K562 (cell line): ENCODE measurements around the gene LBP.

Source experiments
- ATF2 ChIP-seq: sonication (generic); formaldehyde crosslinking; IDR thresholded peaks from 2 replicates; pipeline ENCODE4 v1.8.1; 2022; ENCODE audit warnings: missing genetic modification reagents
- EZH2 ChIP-seq: IDR thresholded peaks from 2 replicates; pipeline ENCODE4 v1.6.1; 2012; ENCODE audit warnings: low read depth, mild to moderate bottlenecking, inconsistent platforms, low read length, borderline replicate concordance
- SAFB2 ChIP-seq: fragments of 200-400 bp; formaldehyde crosslinking; IDR thresholded peaks from 2 replicates; pipeline ENCODE4 v1.6.1; 2018; ENCODE audit warnings: borderline replicate concordance, low read length, low read depth, moderate library complexity; ENCODE audit not compliant: severe bottlenecking
- SMAD4 ChIP-seq: fragments of 250-450 bp; sonication (Bioruptor Pico); conservative IDR thresholded peaks from 2 replicates; pipeline ENCODE4 v1.8.0; 2021; ENCODE audit warnings: inconsistent platforms, mild to moderate bottlenecking, moderate library complexity
- ZBTB1 ChIP-seq: sonication (generic); formaldehyde crosslinking; IDR thresholded peaks from 2 replicates; pipeline ENCODE4 v1.8.1; 2023; ENCODE audit warnings: missing genetic modification reagents, low read depth, mild to moderate bottlenecking, borderline replicate concordance
- ZBTB33 ChIP-seq: sonication (generic); formaldehyde crosslinking; IDR thresholded peaks from 2 replicates; pipeline ENCODE4 v1.8.1; 2023; ENCODE audit warnings: mild to moderate bottlenecking, missing genetic modification reagents

- TF ChIP-seq ATF2 (CRISPR knock-in tag) (no peak), EZH2 (no peak), SAFB2 (no peak), ZBTB33 (no peak), SMAD4 (CRISPR knock-in tag) (no peak), ZBTB1 (no peak)
Measured at GRCh38 chr20:38402089-38402488, 55.8 kb downstream of the LBP start.
